ENCODE results near the gene LLGL2.

DNA sequence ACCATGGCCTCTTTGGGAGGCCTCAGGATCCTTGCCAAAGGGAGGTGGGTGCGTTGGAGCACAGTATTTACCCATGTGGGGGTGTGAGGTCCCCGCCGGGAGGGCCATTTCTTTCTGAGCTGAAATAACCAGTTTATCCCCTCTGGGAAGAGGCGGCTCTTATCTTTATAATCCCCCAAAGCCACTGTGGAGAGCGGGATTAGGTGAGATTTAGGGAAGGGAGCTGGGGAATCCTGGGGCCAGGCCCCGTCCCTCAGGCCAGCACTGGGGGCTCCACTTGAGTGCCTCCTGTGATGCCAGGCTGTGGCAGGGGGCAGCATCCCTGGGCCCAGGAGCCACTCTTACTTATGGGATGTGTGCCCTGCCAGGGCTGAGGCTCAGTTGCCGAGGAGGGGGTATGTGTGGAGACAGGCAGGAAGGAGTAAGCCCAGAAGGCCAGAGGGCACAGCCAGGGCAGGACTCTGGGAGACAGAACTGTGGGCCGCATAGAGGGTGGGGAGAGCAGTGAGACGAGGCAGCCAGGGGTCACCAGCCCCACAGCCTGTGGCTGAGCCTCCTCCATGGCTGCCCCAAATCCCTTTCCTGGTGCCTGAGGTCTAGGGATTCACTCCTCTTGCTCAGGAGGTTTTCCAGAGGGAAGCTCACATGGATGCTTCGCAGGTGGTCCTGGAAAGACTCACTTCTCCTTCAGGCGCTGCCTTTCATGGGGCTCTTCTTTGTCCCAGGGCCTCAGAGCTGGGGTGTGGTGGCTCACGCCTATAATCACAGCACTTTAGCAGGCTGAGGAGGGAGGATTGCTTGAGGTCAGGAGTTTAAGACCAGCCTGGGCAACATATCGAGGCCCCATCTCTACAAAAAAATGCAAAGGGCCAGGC, 44.1 kb upstream of the LLGL2 start:
- TF ChIP-seq, protein P1, sequence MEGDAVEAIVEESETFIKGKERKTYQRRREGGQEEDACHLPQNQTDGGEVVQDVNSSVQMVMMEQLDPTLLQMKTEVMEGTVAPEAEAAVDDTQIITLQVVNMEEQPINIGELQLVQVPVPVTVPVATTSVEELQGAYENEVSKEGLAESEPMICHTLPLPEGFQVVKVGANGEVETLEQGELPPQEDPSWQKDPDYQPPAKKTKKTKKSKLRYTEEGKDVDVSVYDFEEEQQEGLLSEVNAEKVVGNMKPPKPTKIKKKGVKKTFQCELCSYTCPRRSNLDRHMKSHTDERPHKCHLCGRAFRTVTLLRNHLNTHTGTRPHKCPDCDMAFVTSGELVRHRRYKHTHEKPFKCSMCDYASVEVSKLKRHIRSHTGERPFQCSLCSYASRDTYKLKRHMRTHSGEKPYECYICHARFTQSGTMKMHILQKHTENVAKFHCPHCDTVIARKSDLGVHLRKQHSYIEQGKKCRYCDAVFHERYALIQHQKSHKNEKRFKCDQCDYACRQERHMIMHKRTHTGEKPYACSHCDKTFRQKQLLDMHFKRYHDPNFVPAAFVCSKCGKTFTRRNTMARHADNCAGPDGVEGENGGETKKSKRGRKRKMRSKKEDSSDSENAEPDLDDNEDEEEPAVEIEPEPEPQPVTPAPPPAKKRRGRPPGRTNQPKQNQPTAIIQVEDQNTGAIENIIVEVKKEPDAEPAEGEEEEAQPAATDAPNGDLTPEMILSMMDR (IDR thresholded peaks at IDR 0.05 in 8 of 11, conservative IDR thresholded peaks at IDR 0.05 in 3 of 11) = no peak
- TF ChIP-seq POLR2AphosphoS5 (IDR thresholded peaks at IDR 0.05) = no peak
